Omental fat pad (tissue), 4 donors: Measurements from ENCODE around the gene CELA2A. TPM values are rescaled to one million over a fixed set of nuclear protein-coding genes. Genes with fewer than 3 reads are reported as not detected.

Experiments
- ATAC-seq: fragments of 150-250 bp; one replicate; pipeline ENCODE4 v1.9.1; 2016; ENCODE audit warnings: mild to moderate bottlenecking, moderate library complexity; ENCODE audit not compliant: low FRiP score
- DNase-seq: peaks from one replicate; pipeline ENCODE4 v3.0.0-alpha.2; 2019; ENCODE audit warnings: low spot score
- total RNA-seq, 4 donors: library from RNA; depleted of rRNA; stranded (reverse); fragments of >200 nt; gene quantifications; one replicate each; pipeline ENCODE4 v1.1.0, GENCODE V29; 2016
- TF ChIP-seq, protein P1 (sequence below), 3 donors: fragments of 450-650 bp; IDR thresholded peaks; one replicate each; pipeline ENCODE4 v1.5.1; 2016 to 2017; ENCODE audit warnings: antibody characterized with exemption in 3 of 3, mild to moderate bottlenecking in 3 of 3, moderate library complexity in 2 of 3

The CELA2A gene
- total RNA-seq, 4 donors from 2014 or later, result not detected

DNA sequence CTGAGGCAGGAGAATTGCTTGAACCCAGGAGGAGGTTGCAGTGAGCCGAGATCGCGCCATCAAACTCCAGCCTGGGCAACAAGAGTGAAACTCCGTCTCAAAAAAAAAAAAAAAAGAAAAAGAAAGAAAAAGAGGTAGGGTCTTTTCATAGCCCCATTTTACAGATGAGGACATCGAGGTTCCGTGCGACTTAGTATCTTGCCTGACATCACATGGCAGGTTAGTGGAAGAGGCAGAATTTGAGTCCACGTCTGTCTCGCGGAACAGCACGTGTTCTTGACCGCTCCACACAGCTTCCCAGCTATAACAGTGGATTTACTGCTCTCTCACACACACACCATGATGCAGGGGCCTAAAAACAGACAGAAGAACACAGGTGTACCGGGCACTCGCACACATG, 17.2 kb upstream of the CELA2A start:
- TF ChIP-seq, protein P1, sequence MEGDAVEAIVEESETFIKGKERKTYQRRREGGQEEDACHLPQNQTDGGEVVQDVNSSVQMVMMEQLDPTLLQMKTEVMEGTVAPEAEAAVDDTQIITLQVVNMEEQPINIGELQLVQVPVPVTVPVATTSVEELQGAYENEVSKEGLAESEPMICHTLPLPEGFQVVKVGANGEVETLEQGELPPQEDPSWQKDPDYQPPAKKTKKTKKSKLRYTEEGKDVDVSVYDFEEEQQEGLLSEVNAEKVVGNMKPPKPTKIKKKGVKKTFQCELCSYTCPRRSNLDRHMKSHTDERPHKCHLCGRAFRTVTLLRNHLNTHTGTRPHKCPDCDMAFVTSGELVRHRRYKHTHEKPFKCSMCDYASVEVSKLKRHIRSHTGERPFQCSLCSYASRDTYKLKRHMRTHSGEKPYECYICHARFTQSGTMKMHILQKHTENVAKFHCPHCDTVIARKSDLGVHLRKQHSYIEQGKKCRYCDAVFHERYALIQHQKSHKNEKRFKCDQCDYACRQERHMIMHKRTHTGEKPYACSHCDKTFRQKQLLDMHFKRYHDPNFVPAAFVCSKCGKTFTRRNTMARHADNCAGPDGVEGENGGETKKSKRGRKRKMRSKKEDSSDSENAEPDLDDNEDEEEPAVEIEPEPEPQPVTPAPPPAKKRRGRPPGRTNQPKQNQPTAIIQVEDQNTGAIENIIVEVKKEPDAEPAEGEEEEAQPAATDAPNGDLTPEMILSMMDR (IDR thresholded peaks at IDR 0.05), result no peak
- ATAC-seq (no peak), DNase-seq (no peak)

DNA sequence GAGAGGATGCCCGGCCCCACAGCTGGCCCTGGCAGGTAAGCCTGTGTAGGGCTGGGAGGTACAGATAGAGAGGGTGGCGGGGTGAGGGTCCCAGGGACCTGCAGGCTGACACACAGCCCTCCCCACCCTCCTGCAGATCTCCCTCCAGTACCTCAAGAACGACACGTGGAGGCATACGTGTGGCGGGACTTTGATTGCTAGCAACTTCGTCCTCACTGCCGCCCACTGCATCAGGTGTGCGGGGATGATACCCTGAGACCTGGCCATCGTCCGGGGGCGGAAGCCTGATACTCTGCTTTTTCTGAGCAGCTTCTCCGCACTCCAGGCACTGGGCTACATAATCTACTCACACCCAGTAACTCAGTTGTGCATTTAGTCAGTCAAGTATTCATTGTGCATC, 16.2 kb upstream of the CELA2A start:
- DNase-seq, result no peak
- ATAC-seq, result peak; percentile 26
- TF ChIP-seq, protein P1 (IDR thresholded peaks at IDR 0.05), result no peak

DNA sequence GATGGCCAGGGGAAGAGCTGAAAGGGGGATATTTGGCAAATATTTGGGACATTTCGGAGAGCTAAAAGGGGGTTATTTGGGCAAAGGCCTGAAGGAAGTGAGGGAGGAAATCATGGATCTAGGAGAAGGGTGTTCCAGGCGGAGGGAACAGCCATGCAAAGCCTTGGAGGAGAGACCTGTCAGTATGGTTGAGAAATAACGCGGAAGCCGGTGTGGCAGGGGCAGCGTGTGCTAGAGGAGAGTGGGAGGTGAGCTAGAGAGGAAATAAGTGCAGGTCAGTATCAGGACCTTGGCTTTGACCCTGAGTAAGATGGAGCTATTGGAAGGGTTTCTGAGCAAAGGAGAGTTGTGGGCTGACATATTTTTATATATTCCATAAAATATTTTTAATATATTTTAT, 15.3 kb upstream of the CELA2A start:
- TF ChIP-seq, protein P1 (IDR thresholded peaks at IDR 0.05), result no peak
- DNase-seq (no peak), ATAC-seq (no peak)

DNA sequence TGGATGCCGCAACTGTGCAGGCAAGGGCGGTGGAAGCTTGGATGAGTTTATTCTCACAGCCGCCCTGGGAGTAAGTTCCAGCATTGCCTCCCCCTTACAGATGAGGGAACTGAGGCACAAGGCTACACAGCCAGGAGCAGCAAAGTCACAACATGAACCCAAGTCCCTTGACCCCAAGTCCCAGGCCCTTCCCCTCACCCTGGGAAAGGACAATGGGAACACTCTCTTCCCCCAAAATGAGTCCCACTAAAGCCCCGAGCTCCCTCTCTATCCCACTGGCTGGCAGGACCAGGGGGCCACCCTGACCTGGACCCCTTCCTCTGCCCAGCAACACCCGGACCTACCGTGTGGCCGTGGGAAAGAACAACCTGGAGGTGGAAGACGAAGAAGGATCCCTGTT, 14.4 kb upstream of the CELA2A start:
- ATAC-seq (no peak), DNase-seq (no peak)
- TF ChIP-seq, protein P1 (IDR thresholded peaks at IDR 0.05), result no peak

DNA sequence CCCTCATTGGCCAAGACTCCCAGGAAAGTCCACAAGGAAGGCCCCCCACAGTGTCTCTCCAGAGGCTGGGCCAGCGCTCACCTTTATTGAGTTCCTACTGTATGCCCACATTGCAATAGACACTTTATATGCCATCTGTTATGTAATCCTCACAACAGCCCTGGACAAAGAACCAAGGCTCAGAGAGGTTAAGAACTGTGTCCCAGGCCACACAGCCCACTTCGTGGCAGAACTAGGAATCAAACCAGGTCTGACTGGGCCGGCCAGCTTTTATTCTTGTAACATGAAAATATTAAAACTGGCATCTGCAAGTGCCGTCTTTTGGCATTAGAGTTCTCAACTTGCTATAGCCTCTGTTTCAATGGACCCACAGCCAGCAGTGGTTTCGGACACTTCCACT, 13.8 kb upstream of the CELA2A start:
- DNase-seq (no peak), ATAC-seq (no peak)
- TF ChIP-seq, protein P1 (IDR thresholded peaks at IDR 0.05), result no peak

DNA sequence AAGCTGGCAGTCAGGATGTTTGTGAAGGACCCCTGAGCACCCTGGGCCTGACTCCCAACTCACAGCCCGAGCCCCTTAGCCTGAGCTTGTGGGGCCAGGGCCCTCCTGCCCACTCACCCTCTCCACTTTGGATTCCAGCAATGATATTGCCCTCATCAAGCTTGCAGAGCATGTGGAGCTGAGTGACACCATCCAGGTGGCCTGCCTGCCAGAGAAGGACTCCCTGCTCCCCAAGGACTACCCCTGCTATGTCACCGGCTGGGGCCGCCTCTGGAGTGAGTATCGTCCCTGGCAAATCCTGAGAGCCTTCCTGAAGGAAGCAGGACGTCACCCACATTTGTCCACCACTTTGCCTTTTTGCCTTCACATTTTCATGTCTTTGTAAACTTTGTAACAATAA, 13.3 kb upstream of the CELA2A start:
- TF ChIP-seq, protein P1 (IDR thresholded peaks at IDR 0.05), result no peak
- no peak for DNase-seq
- ATAC-seq, result no peak

DNA sequence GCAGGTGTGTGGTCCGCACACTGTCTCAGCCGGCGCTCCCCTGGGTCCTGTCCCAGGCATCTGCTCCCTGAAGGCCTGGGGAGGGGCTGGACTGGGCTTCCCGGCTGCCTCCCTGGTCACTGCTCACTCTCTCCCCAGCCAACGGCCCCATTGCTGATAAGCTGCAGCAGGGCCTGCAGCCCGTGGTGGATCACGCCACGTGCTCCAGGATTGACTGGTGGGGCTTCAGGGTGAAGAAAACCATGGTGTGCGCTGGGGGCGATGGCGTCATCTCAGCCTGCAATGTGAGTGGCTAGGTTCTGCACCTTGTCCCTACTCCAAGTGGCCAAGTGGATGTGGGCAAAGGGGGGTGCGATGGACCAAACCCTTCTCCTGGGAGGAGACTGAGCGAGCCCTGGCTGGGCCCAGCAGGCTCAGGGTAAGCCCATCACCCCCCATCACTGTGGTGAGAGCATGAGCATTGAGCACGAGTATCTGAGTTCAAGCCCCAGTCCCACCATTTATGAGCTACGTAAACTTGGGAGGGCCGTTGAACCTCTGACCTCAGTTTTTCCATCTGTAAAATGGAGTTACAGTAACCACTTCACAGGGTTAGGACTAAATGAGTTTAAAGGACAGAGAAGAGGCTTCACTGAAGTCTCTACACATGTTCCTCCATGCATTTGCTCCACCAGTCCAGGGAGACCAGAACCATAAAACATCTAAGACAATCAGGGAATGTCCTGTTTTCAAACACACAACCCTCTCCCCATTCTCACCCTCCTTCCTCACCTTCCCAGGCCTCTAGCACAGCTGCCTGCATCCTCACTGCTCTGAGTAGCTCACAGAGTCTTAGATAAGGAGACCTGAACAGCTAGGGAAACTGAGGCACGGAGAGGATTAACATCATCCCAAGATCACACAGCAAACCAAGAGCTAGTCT, 11.8 kb upstream of the CELA2A start:
- DNase-seq, result no peak
- no peak for ATAC-seq
- TF ChIP-seq, protein P1 (IDR thresholded peaks at IDR 0.05), result no peak
